ENCODE data around the gene KPNA4. TPM values are rescaled to one million over a fixed set of nuclear protein-coding genes. Genes with fewer than 3 reads are reported as not detected.
A peak's percentile ranks its signal among the peaks of the same experiment; 100 is the strongest.

The KPNA4 gene
- total and polyA plus RNA-seq, 8 donors = 47.2 to 64.2 (median 58.6) TPM

GRCh38 chr3:160464321-160464720 lies 101.0 kb downstream of the KPNA4 start:
- Histone ChIP-seq H3K4me1 (no peaks in the 10 kb centered on the region), H3K4me3 (no peak overlapping the region), H3K27me3 (no peaks in the 10 kb centered on the region), H3K27ac (no peak overlapping the region), H3K9me3 (no peaks in the 10 kb centered on the region), H3K36me3 (no peaks in the 10 kb centered on the region)
- TF ChIP-seq CTCF (IDR thresholded peaks at IDR 0.05) = no peak
- DNase-seq = no peak
- no peak for ATAC-seq
- intact Hi-C loops (cut with DNase I) = no loop called here

- ATAC-seq = no peak
- H3K4me1 ChIP-seq = peaks cover 0 to 3% of the 10 kb centered on the region in 2 donors
These were observed 105.3 kb downstream of the KPNA4 start for GRCh38 chr3:160460033-160460432.

GRCh38 chr3:160459450-160459970 lies 105.9 kb downstream of the KPNA4 start:
- Histone ChIP-seq H3K27ac (no peak overlapping the region), H3K4me1 (peaks cover 0 to 3% of the 10 kb centered on the region in 2 donors), H3K9me3 (no peaks in the 10 kb centered on the region), H3K27me3 (no peaks in the 10 kb centered on the region), H3K36me3 (no peaks in the 10 kb centered on the region), H3K4me3 (no peak overlapping the region)
- no peak for TF ChIP-seq CTCF (IDR thresholded peaks at IDR 0.05)
- ATAC-seq (no peak), DNase-seq (no peak)
- intact Hi-C loops (cut with DNase I) = no loop called here

More at GRCh38 chr3:160460033-160460432, 105.3 kb downstream of the KPNA4 start:
- Histone ChIP-seq H3K36me3 (no peaks in the 10 kb centered on the region), H3K4me3 (no peak overlapping the region), H3K27me3 (no peaks in the 10 kb centered on the region), H3K9me3 (no peaks in the 10 kb centered on the region), H3K27ac (no peak overlapping the region)
- intact Hi-C loops (cut with DNase I) = no loop called here
- TF ChIP-seq CTCF (IDR thresholded peaks at IDR 0.05) = no peak
- peak in 1 of 4 donors; percentile 47 for DNase-seq

- Histone ChIP-seq H3K36me3 (no peaks in the 10 kb centered on the region), H3K27ac (no peak overlapping the region), H3K27me3 (no peaks in the 10 kb centered on the region), H3K4me1 (peaks cover 0 to 3% of the 10 kb centered on the region in 2 donors), H3K4me3 (no peak overlapping the region), H3K9me3 (no peaks in the 10 kb centered on the region)
- DNase-seq (no peak), ATAC-seq (no peak)
- intact Hi-C loops (cut with DNase I) = no loop called here
- no peak for TF ChIP-seq CTCF (IDR thresholded peaks at IDR 0.05)
These were observed 107.2 kb downstream of the KPNA4 start for GRCh38 chr3:160458151-160458550.

- Histone ChIP-seq H3K4me1 (peaks cover 0 to 3% of the 10 kb centered on the region in 2 donors), H3K4me3 (no peak overlapping the region), H3K27ac (no peak overlapping the region), H3K27me3 (no peaks in the 10 kb centered on the region), H3K36me3 (no peaks in the 10 kb centered on the region), H3K9me3 (no peaks in the 10 kb centered on the region)
- DNase-seq = no peak
- no peak for ATAC-seq
- intact Hi-C loops (cut with DNase I) = no loop called here
- no peak for TF ChIP-seq CTCF (IDR thresholded peaks at IDR 0.05)
These were observed 109.5 kb downstream of the KPNA4 start for GRCh38 chr3:160455846-160456245.

Data from left lung (tissue), 10 donors.